Fibroblast of pulmonary artery (primary cell): ENCODE results near the gene FLOT1.

Experiments
- DNase-seq: peaks from one replicate; pipeline ENCODE4 v3.0.0-alpha.2; 2010; ENCODE audit warnings: low read depth
- H3K4me3 ChIP-seq: replicated peaks from 2 replicates; pipeline ENCODE4 v1.5.1; 2011; ENCODE audit warnings: low read depth, mild to moderate bottlenecking, control low read depth, low read length, moderate library complexity
- CTCF ChIP-seq: IDR thresholded peaks from 2 replicates; pipeline ENCODE4 v1.5.1; 2011; ENCODE audit warnings: mild to moderate bottlenecking, control low read depth, low read length, inconsistent platforms; ENCODE audit errors: missing control alignments

Gene FLOT1

GRCh38 chr6:30700340-30700739, 42.1 kb downstream of the FLOT1 start:
- no peak for TF ChIP-seq CTCF
- no peak for DNase-seq
- H3K4me3 ChIP-seq = no peak overlapping the region

GRCh38 chr6:30696432-30696831, 46.1 kb downstream of the FLOT1 start:
- no peak for TF ChIP-seq CTCF
- no peak overlapping the region for H3K4me3 ChIP-seq
- DNase-seq = no peak

GRCh38 chr6:30691208-30691847, 51.2 kb downstream of the FLOT1 start:
- no peak for DNase-seq
- H3K4me3 ChIP-seq = peak overlapping the region; percentile 86

GRCh38 chr6:30690403-30691207, 51.9 kb downstream of the FLOT1 start, which contains the start of gene NRM:
NRM (minus strand) TSS chr6:30690984; CDS start chr6:30690974, 10 bp downstream.
- peak within 1 kb of the TSS; percentile 86 for H3K4me3 ChIP-seq
- peak; percentile 85 for DNase-seq
- no peak for TF ChIP-seq CTCF

More at GRCh38 chr6:30691208-30691847, 51.2 kb downstream of the FLOT1 start:
- no peak for TF ChIP-seq CTCF

GRCh38 chr6:30689985-30690384, 52.5 kb downstream of the FLOT1 start:
- peak overlapping the region; percentile 86 for H3K4me3 ChIP-seq
- no peak for DNase-seq
- TF ChIP-seq CTCF = no peak

GRCh38 chr6:30689022-30689865, 53.2 kb downstream of the FLOT1 start:
- DNase-seq = no peak
- no peak overlapping the region for H3K4me3 ChIP-seq
- no peak for TF ChIP-seq CTCF
